ENCODE data around the gene KCNJ4.

- TF ChIP-seq CTCF (IDR thresholded peaks at IDR 0.05): no peak
- TF ChIP-seq POLR2A (IDR thresholded peaks at IDR 0.05): no peak
- TF ChIP-seq POLR2AphosphoS5 (IDR thresholded peaks at IDR 0.05): no peak
- no peak for TF ChIP-seq EP300 (IDR thresholded peaks at IDR 0.05; ENCODE audit: low read depth)
These were observed 37.5 kb downstream of the KCNJ4 start for GRCh38 chr22:38417252-38418060.
